NOMO-1 treated with DMSO at 0.1 percent for 48 hours (cell line): ENCODE measurements around the gene PDX1.
"Not testable (repeated sequence)": the region's sequence is repeated elsewhere in the genome, so short reads cannot be mapped to it uniquely, and the experiment has no call there.

Source experiments
- DNase-seq: peaks from one replicate; lab custom pipeline; 2025; ENCODE audit not compliant: unreplicated experiment; lab: John Stamatoyannopoulos, UW

PDX1 gene

DNA sequence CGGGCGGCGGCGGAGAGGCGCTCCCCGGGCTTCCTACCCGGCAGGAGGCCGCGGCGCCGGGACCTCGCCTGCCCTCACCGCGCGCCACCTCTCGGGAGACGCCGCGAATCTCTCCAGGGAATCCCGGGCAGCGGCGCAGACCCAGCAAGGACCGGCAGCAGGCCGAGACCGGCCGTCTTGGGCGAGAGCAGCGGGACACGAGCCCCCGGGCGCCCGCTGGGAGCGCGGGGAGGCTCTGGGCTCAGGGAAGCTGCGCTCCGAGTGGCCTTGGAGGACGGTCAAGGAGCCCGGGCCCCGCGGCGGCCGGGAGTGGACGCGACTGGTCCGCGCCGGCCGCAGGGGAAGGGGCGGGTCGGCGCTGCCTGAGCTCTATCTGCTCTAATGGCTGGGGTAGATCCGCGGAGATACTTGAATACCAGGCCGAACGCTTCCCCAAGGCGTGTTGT, 34.6 kb downstream of the PDX1 start:
- no peak for DNase-seq

- DNase-seq = no peak
Observed at GRCh38 chr13:27955014-27955591, 35.3 kb downstream of the PDX1 start.

DNA sequence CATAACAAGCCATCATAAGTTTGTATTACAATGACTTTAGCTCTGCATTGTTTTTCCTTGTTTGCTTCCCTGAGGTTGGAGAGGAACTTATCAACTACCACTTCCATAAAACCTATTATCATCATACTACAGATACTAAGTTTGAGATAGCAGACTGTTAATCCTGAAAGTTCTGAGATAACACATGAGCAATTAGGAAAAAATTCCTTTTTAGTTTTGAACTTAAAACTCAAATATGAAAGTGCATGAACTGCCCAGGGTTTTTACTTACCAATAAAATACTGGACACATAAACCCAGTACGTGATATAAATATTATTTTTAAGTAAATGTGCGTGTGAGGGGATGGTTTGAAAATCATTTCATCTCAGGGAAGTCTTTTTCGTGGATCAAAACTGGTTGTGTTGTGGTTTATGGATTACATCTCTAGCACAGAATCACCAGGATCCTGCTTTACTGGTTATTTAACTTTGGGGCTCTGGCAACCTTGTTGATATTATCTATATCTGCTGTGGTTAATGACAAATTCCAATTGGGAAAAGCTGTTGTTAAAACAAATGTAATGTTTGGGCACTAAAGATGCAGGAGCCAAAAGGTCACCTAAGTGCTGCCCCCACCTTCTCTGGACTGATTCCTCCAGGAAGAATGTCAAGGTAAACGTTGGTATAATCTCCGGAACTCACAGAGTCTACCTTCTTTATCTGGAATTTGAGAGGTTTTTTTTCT, 36.9 kb downstream of the PDX1 start:
- DNase-seq = no peak

- no peak for DNase-seq
Observed at GRCh38 chr13:27959976-27960361, 40.2 kb downstream of the PDX1 start.

DNA sequence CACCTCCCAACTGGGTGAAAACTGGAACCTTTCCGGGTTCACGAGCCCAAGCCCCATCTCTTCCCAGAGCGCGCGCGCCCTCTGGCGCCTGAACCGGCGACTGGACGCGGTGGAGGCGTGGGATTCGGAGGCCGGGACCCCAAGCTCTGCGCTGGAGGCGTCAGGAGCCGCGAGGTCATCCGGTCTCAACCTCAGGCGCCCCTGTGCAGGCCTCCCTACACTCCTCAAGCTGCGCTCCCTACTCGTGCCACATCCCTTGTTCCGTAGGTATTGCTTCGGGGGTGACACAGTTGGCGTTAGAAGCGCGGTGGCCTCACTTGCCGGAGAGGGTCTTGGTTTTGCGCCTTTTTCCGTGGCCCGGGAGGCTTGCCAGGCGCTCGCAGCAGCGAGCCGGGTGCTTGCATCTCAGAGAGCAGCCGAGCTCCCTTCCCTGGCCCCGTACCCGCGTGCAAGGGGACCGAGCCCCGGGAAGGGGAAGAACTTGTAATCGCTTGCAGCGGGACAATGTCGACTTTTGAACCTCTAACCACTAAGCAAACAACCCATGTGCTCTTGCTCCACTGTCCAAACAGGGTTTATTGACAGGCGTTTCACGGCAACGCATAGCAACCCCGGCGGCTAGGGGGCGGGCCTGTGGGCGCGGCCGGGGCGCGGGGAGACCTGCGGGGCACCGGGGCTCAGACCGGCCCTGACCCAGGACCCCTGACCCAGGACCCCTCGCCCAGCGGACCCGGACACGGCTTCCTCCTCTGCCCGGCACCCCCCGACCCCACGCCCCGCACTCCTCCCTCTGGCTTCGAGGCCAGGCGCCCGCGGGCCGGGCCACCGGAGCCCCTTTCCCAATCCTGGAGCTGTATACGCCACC, 40.8 kb downstream of the PDX1 start:
- peak; percentile 87 for DNase-seq

DNA sequence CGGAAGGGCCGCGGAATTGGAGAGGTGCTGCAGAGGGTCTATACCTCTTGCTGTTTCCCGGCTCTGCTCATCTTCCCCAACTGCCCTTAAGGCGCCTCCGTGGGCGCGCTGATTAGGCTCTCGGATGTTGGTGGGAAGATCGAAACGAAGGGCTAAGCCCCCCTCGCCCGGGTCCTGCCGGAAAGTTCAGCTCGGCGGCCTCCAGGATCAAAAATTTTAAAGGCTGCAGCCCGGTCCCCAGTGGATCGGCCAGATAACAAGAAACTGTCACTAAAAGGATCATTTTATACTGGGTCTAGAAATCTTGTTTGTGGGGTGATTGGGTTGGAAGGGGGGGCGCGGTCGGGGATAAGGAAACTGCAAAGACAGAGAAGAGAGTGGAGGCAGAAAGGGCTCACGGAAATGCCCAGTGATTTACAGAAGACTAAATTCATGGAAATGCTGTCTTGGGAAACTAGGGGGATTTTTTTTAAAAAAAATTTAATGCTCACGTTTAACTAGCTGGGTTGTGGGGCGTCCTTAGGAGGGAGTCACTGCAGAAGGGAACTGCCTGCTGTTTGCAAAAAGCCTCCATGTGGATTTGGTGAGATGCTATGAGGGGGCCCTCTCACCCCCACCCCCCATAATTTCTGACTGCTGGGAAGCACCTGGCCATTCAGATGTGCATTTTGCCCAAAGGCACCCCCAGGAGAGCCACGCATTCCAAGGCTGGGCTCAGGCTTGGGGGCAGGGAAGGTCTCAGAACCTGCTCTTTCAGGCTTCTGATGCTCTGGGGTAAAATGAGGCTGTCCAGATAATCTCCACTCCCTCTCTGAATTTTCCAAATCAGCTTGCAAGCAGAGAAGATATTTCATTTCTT, 41.7 kb downstream of the PDX1 start:
- DNase-seq = no peak

DNA sequence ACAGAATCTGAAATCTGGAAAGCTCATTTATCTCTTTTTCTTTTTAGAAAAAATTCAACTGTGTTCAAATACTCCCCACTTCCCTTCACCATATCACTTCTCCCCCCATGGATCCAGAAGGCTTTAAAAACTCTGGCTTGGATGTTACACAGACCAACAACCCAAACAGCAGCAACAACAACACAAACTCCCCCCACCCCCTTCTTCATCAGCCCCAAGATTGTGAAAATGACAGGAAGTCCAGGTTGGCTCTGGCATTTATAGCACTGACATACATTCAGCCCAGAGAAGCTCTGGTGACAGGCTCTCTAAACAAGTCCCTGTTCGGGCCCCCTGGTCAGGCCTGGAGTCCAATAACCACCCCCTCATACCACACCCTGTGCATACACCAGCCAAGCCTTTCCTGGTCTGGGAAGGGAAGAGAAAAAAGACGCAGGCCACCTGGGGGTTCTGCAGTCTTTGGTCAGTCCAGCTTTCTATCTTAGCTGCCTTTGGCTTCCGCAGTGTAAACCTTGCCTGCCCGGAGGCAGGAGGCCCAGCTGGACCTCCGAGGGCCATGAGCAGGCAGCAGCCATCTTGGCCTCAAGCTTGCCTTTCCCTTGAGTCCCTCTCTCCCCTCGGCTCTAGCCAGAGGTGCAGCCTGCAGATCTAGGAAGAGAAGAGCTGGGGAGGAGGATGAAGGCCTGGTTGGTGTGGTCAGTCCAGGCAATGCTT, 42.5 kb downstream of the PDX1 start:
- no peak for DNase-seq

GRCh38 chr13:27962982-27963381, 43.2 kb downstream of the PDX1 start:
- DNase-seq = no peak

DNA sequence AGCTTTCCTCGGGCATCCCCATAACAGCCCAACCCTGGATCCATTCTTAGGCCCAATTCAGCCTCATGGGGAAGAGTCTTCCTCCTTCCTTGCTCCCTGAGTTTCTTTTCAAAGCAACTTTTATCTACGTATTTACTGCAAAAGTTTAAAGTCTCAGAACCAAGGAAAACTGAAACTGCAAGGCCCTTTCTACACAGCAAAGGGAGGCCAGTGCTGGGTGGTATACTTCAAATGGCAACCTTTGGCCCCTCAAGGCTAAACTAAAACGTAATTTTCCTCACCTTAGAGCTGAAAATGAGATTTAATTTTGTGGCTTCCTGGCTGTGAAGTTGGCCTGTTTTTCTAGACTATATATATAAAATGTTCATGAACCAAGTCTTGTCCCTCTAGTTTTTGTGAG, 43.7 kb downstream of the PDX1 start:
- DNase-seq = no peak

DNA sequence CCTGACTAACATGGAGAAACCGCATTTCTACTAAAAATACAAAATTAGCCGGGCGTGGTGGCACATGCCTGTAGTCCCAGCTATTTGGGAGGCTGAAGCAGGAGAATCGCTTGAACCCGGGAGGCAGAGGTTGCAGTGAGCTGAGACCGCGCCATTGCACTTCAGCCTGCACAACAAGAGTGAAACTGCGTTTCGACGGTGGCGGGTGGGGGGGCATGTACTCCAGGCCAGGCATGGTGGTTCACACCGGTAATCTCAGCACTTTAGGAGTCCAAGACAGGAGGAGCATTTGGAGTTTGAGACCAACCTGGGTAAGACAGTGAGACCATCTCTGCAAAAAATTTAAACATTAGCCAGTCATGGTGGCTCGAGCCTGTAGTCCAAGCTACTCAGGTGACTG, 44.4 kb downstream of the PDX1 start:
- DNase-seq = not testable (repeated sequence)

- no peak for DNase-seq
Observed at GRCh38 chr13:27964741-27965323, 45.0 kb downstream of the PDX1 start.

- no peak for DNase-seq
Observed at GRCh38 chr13:27965343-27965739, 45.5 kb downstream of the PDX1 start.

DNA sequence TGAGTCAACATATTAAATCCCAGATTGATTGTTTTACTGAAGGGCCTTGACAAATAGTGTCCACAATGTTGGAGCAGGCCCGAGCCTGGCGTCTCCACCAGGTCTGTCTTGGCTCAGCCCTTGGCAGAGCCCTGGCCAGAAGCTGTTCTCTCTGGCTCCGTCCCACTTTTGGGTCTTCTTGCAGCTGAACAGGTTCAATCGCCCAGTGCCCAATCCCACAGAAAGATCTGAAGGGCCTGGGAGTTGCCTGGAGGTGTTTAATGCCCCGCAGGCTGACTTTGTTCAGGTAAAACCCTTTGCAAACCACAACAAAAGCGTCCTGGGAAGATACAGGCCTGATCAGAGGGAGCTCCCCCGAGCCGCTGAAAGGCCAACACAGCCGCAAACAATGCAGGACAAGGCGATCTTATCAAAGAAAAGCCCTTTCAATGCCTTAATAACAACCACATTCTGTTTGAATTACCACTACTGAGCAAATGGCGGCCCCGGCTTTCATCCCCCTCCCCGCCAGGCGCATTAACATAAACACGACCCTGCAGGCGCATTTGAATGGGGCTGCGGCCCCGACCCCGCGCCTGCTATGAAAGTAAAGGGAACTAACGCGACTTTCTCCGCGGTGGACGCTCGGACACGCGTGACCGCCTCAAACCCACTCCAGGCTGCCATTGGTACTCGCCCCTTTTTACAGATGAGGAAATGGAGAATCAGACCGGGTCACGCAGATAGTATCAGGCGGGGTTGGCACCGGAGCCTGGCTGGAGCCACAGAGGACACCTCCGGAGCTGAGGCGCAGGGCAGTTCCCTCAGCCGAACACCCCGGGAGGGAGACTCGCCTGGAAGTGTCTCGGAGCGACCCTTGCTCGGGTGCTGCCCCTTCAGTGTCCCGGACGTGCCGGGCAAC, 46.2 kb downstream of the PDX1 start:
- DNase-seq = no peak

DNA sequence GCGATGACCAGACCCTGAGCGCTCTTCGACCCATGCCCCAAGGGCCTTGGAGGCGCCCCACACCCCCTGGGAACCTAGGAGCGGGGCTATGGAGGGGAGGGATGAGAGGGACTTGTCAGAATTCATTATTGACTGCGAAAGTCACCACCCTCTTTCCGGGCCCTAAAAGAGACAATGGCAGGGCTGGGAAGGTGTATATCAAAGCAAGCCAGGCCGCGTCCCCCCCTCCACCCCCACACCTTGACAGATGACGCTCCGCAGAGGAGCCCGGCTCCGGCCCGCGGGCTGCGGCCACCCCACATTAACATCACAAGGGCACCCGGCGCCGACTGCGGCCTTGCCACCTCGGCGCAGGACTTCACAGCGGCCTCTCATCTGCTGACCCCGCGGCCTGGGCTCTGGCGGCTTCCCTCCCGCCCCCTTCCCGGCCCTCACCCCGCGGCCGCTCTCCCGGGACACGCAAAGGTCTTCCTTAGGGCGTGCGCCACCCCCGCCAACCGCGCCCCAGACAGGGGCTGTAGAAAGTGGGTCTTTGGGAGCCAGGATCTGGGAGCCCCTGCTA, 46.9 kb downstream of the PDX1 start:
- no peak for DNase-seq

- peak; percentile 66 for DNase-seq
Observed at GRCh38 chr13:27967203-27967735, 47.5 kb downstream of the PDX1 start.

- DNase-seq = no peak
Observed at GRCh38 chr13:27967736-27968315, 48.0 kb downstream of the PDX1 start.

- DNase-seq = no peak
Observed at GRCh38 chr13:27968316-27969081, 48.7 kb downstream of the PDX1 start.
